ENCODE results near the gene MTX1. TPM values are rescaled to one million over a fixed set of nuclear protein-coding genes. Genes with fewer than 3 reads are reported as not detected.
A peak's percentile ranks its signal among the peaks of the same experiment; 100 is the strongest.

Gene MTX1
- total and polyA plus RNA-seq, 9 of the 15 experiments (the other 6 are each of a cell fraction or from before 2014, with no cell fraction given) = 29.1 to 98.4 (median 66.9) TPM

- TF ChIP-seq CHD7 (IDR thresholded peaks at IDR 0.05; ENCODE audit: low read depth, low read length) (no peak), GABPB2 (CRISPR knock-in tag; conservative IDR thresholded peaks at IDR 0.05) (peak; percentile 40), ZNF444 (CRISPR knock-in tag; IDR thresholded peaks at IDR 0.05) (no peak; the same call in 1 of the 2 replicates), RBM14 (IDR thresholded peaks at IDR 0.05; ENCODE audit: borderline replicate concordance, insufficient read depth, low read depth, low read length) (no peak), EHMT2 (IDR thresholded peaks at IDR 0.05) (no peak), ZNF696 (CRISPR knock-in tag; conservative IDR thresholded peaks at IDR 0.05) (no peak; the same call in 1 of the 2 replicates), AFF1 (IDR thresholded peaks at IDR 0.05; ENCODE audit: low read depth in 1 of 2, partially characterized antibody in 2 of 2) (peak in 1 of 2 experiments; percentile 95), ZC3H4 (CRISPR knock-in tag; IDR thresholded peaks at IDR 0.05; ENCODE audit: borderline replicate concordance) (no peak), TEAD1 (CRISPR knock-in tag; IDR thresholded peaks at IDR 0.05) (peak; percentile 50 to 72; a peak in 3 of 4 replicates)
Measured at GRCh38 chr1:155261852-155262673, 53.6 kb downstream of the MTX1 start, which contains the start of gene SCAMP3 (continued).

Measured in K562 (cell line).